Gastroesophageal sphincter (tissue), 4 donors: ENCODE measurements around the gene YPEL4. TPM values are rescaled to one million over a fixed set of nuclear protein-coding genes. Genes with fewer than 3 reads are reported as not detected.

ENCODE experiments used
- ATAC-seq: fragments of 150-250 bp; one replicate; pipeline ENCODE4 v1.9.1; 2016; ENCODE audit warnings: mild to moderate bottlenecking, moderate library complexity
- H3K27ac ChIP-seq, 4 donors: fragments of 200-600 bp; sonication (generic) in 3 of 4; 1 replicate in 3 of 4; 2 replicates in 1 of 4; pipeline ENCODE4 v1.5.1; 2016 to 2019
- H3K27me3 ChIP-seq: fragments of 200-600 bp; sonication (generic); one replicate; pipeline ENCODE4 v1.5.1; 2019
- H3K36me3 ChIP-seq, 2 donors: fragments of 200-600 bp; sonication (generic); one replicate each; pipeline ENCODE4 v1.5.1; 2019; ENCODE audit warnings: control low read depth in 1 of 2
- H3K4me1 ChIP-seq, 3 donors: fragments of 200-600 bp; sonication (generic); 1 replicate in 2 of 3; 2 replicates in 1 of 3; pipeline ENCODE4 v1.5.1; 2016 to 2019; ENCODE audit warnings: control low read depth in 2 of 3
- H3K4me3 ChIP-seq, 2 donors: fragments of 200-600 bp; sonication (generic); one replicate each; pipeline ENCODE4 v1.5.1; 2019; ENCODE audit warnings: mild to moderate bottlenecking in 1 of 2, moderate library complexity in 1 of 2
- H3K9me3 ChIP-seq, 3 donors: fragments of 200-600 bp; sonication (generic); one replicate each; pipeline ENCODE4 v1.5.1; 2017 to 2019; ENCODE audit warnings: control low read depth in 2 of 3
- EP300 ChIP-seq: sonication (generic); formaldehyde crosslinking; IDR thresholded peaks from one replicate; pipeline ENCODE4 v1.6.1; 2017; ENCODE audit warnings: antibody characterized with exemption, mild to moderate bottlenecking
- POLR2A ChIP-seq, 2 donors: fragments of 450-650 bp; IDR thresholded peaks; one replicate each; pipeline ENCODE4 v1.6.1; 2017; ENCODE audit warnings: antibody characterized with exemption in 2 of 2, mild to moderate bottlenecking in 2 of 2, moderate library complexity in 1 of 2
- POLR2AphosphoS5 ChIP-seq: sonication (generic); formaldehyde crosslinking; IDR thresholded peaks from one replicate; pipeline ENCODE4 v1.6.1; 2017; ENCODE audit warnings: antibody characterized with exemption
- WGBS, 2 donors: methylation state at CpG; one replicate each; pipeline ENCODE4 v1.1.5; 2018; ENCODE audit warnings: low coverage in 1 of 2; 5-methylcytosine and 5-hydroxymethylcytosine counted together
- total RNA-seq, 4 donors: library from RNA; depleted of rRNA; stranded (reverse); fragments of >200 nt; gene quantifications; one replicate each; pipeline ENCODE4 v1.1.0, GENCODE V29; 2016
- TF ChIP-seq, protein P1 (sequence below), 4 experiments: fragments of 200-600 bp in 2 of 4; fragments of 450-650 bp in 2 of 4; sonication (generic) in 1 of 4; IDR thresholded peaks; one replicate each; pipeline ENCODE4 v1.5.1; 2017 to 2019; ENCODE audit warnings: antibody characterized with exemption in 4 of 4, mild to moderate bottlenecking in 2 of 4, moderate library complexity in 2 of 4

The YPEL4 gene
- total RNA-seq, 4 donors from 2014 or later = 1.2 to 3.3 (median 1.5) TPM

DNA sequence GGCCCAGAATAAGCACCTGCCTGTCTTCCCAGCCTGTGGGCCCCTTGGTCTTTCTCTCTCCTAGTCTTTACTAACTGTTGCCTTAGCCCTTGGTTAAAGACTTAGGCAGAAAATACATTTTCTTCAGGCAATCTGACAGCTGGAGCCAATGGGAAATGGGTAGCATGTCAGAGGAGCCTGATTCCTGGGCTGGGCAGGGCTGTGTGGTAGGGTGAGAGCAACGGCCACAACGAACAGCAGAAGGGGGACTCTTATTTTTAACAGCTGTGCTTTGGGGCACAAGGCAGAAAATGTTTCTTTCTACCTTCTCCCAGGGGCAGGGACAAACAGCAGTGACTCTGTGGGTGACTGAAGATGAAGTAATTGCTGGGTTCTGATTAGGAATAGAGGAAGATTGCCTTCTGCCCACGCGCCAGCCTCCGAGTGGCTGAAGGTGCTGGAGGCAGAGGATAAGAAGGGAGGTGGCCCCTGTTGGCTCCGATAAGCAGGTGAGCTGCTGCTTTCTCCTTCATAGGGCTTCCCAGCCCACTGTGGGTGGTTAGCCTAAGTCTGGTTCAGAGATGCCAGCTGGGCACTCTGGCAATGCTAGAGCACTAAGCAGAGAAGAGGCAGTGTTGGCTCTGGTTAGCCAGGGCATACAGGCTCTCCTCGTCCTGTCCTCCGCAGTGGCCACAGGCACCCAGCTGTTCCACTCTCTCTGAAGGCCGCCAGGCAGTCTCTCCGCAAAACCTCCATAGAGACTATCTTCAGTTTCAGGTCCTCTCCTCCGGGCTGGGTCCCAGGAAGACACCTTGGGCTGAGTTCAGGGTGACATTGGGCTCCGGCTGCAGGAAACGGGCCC lies 1.5 kb downstream of the YPEL4 start:
- no peak for ATAC-seq
- WGBS, 2 donors = 2 to 5% methylated on average over 4 to 8 of the region's 13 CpGs
- Histone ChIP-seq H3K4me1 (peaks cover 0 to 66% (median 41%) of the 10 kb centered on the region in 3 donors), H3K4me3 (peak overlapping the region in 1 of 2 donors; percentile 50), H3K9me3 (no peaks in the 10 kb centered on the region), H3K36me3 (no peaks in the 10 kb centered on the region), H3K27ac (no peak overlapping the region), H3K27me3 (peaks cover 71% of the 10 kb centered on the region)
- TF ChIP-seq POLR2A (IDR thresholded peaks at IDR 0.05) = no peak
- TF ChIP-seq, protein P1, sequence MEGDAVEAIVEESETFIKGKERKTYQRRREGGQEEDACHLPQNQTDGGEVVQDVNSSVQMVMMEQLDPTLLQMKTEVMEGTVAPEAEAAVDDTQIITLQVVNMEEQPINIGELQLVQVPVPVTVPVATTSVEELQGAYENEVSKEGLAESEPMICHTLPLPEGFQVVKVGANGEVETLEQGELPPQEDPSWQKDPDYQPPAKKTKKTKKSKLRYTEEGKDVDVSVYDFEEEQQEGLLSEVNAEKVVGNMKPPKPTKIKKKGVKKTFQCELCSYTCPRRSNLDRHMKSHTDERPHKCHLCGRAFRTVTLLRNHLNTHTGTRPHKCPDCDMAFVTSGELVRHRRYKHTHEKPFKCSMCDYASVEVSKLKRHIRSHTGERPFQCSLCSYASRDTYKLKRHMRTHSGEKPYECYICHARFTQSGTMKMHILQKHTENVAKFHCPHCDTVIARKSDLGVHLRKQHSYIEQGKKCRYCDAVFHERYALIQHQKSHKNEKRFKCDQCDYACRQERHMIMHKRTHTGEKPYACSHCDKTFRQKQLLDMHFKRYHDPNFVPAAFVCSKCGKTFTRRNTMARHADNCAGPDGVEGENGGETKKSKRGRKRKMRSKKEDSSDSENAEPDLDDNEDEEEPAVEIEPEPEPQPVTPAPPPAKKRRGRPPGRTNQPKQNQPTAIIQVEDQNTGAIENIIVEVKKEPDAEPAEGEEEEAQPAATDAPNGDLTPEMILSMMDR (IDR thresholded peaks at IDR 0.05) = no peak

DNA sequence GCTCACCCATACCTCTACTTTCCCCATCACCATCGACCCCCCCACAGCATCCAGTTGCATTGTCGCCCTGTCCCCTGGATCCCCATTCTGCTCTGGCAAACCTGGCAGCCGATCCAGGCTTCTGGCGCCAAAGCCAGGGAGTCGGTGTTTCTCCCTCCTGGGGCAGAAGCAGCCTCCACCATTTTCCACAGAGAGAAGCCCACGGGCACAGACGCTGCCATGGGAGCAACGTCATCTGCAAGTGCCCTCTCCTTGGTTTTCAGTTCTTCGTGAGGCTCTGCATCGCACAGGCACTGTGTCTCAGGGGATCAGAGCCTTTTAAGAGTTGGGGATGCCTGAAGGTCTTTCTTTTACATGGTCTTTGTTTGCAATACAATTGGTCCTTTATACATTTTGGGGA lies 2.3 kb downstream of the YPEL4 start:
- Histone ChIP-seq H3K36me3 (no peaks in the 10 kb centered on the region), H3K27me3 (peaks cover 62% of the 10 kb centered on the region), H3K4me1 (peaks cover 0 to 63% (median 41%) of the 10 kb centered on the region in 3 donors), H3K4me3 (no peak overlapping the region), H3K27ac (peak overlapping the region in 1 of 4 donors; percentile 2), H3K9me3 (no peaks in the 10 kb centered on the region)
- no peak for TF ChIP-seq POLR2A (IDR thresholded peaks at IDR 0.05)
- TF ChIP-seq EP300 = no peak
- TF ChIP-seq, protein P1 (IDR thresholded peaks at IDR 0.05) = no peak
- no peak for TF ChIP-seq POLR2AphosphoS5
- WGBS, 2 donors = 0 to 11% methylated on average over 1 to 6 of the region's 10 CpGs
- ATAC-seq = no peak

DNA sequence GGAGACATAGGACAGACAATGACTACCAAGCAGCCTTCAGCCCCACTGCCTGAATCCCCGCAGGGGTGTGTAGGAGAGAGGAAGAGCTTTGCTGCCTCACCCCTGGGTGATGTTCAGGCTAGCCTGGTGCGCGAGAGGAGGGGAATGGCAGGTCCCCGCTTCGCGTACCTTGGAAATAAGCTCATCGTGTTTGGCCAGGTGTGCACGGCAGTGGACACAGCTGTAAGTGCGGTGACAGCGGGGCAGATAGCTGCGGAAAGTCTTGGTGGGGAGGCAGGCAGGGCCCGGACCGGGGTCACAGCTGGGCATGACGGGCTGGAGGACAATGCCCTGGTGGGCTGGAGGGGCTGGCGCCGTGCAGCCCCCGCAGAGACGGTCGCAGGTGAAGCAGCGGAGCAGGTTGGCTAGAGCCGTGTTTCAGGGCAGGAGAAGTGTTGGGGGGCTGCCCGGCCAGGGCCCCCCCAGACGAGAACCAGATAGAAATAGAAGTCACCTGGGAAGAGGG lies 2.9 kb downstream of the YPEL4 start:
- H3K27ac ChIP-seq = peak overlapping the region in 1 of 4 donors; percentile 2

DNA sequence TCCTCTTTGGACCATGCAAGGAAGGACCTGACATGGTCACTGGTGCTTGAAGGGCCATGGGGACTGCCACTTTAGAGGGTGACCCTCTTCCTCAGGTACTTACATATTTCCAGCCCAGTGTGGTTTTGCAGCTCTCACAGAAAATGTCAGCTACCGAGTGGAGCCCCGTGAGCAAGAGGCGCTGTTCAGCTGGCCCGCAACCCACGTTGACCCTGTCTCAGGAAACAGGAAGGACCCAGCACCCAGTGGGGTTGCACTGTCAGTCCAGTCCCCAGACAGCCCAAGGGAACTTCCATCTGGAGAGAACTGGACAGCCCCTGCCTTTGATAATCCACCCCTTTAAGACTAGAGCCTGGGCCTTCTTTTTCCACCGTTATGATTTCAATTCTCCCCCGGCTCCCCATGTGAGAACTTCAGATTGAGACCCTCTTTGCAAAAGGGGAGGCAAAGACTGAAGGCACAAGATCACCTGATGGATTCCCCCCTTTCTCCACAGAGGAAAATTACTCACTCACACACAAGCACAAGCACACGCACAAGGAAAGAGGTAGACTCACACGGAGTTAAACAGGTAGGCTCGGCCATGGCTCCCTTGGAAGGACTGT lies 3.4 kb downstream of the YPEL4 start:
- peaks cover 0 to 69% (median 41%) of the 10 kb centered on the region in 3 donors for H3K4me1 ChIP-seq
- peak overlapping the region in 2 of 4 donors; percentile 49 to 58 for H3K27ac ChIP-seq
- no peak for ATAC-seq
- no peak overlapping the region for H3K4me3 ChIP-seq
- TF ChIP-seq EP300 (no peak), POLR2AphosphoS5 (no peak), POLR2A (IDR thresholded peaks at IDR 0.05) (no peak)
- TF ChIP-seq, protein P1 (IDR thresholded peaks at IDR 0.05) = no peak
- peaks cover 52% of the 10 kb centered on the region for H3K27me3 ChIP-seq
- no peaks in the 10 kb centered on the region for H3K36me3 ChIP-seq
- WGBS, 2 donors = 7 to 70% methylated on average over 3 of the region's 10 CpGs
- no peaks in the 10 kb centered on the region for H3K9me3 ChIP-seq

More for the DNA sequence above, 2.9 kb downstream of the YPEL4 start:
- TF ChIP-seq EP300 = no peak
- TF ChIP-seq, protein P1 (IDR thresholded peaks at IDR 0.05) = no peak
- no peak for TF ChIP-seq POLR2AphosphoS5
- TF ChIP-seq POLR2A (IDR thresholded peaks at IDR 0.05) = no peak
- WGBS, 2 donors = 0 to 6% methylated on average over 7 to 10 of the region's 23 CpGs
- H3K9me3 ChIP-seq = no peaks in the 10 kb centered on the region
- H3K4me3 ChIP-seq = no peak overlapping the region
- no peak for ATAC-seq
- peaks cover 0 to 64% (median 41%) of the 10 kb centered on the region in 3 donors for H3K4me1 ChIP-seq
- no peaks in the 10 kb centered on the region for H3K36me3 ChIP-seq
- peaks cover 57% of the 10 kb centered on the region for H3K27me3 ChIP-seq
